ENCODE measurements around the gene GPBP1. TPM values are rescaled to one million over a fixed set of nuclear protein-coding genes. Genes with fewer than 3 reads are reported as not detected.

The GPBP1 gene
- total RNA-seq, 1 donor, result 56.8 TPM

DNA sequence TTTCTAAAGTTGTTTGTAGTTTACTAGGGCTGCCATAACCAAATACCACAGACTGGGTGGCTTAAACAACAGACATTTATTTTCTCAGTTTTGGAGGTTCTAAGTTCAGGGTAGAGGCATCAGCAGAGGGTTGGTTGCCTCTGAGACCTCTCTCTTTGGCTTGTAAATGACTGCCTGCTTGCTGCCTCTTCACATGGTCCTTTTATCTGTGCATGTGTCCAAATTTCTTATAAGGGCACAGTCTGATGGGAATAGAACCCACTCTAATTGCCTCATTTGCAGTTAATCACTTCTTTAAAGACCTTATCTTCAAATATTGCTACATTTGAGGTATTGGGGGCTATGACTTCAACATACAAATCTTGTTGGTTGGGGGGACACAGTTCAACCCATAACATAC lies 36.8 kb downstream of the GPBP1 start:
- peaks cover 13% of the 10 kb centered on the region for H3K36me3 ChIP-seq (ENCODE audit: insufficient read depth, low read length)
- H3K27me3 ChIP-seq (ENCODE audit: insufficient read depth, low read length), result no peaks in the 10 kb centered on the region
- peaks cover 100% of the 10 kb centered on the region for H3K79me2 ChIP-seq (ENCODE audit: insufficient read depth, low read length)
- DNase-seq (ENCODE audit: insufficient read length, low spot score, missing footprints), result no peak
- H3K4me1 ChIP-seq (ENCODE audit: insufficient read depth, low read length), result peaks cover 19% of the 10 kb centered on the region
- no peak overlapping the region for H2AFZ ChIP-seq (ENCODE audit: low read length)
- no peak overlapping the region for H3K27ac ChIP-seq (ENCODE audit: low read depth, low read length)
- H3K4me2 ChIP-seq (ENCODE audit: insufficient read depth, low read length), result no peak overlapping the region
- TF ChIP-seq, protein P1, sequence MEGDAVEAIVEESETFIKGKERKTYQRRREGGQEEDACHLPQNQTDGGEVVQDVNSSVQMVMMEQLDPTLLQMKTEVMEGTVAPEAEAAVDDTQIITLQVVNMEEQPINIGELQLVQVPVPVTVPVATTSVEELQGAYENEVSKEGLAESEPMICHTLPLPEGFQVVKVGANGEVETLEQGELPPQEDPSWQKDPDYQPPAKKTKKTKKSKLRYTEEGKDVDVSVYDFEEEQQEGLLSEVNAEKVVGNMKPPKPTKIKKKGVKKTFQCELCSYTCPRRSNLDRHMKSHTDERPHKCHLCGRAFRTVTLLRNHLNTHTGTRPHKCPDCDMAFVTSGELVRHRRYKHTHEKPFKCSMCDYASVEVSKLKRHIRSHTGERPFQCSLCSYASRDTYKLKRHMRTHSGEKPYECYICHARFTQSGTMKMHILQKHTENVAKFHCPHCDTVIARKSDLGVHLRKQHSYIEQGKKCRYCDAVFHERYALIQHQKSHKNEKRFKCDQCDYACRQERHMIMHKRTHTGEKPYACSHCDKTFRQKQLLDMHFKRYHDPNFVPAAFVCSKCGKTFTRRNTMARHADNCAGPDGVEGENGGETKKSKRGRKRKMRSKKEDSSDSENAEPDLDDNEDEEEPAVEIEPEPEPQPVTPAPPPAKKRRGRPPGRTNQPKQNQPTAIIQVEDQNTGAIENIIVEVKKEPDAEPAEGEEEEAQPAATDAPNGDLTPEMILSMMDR (IDR thresholded peaks at IDR 0.05; ENCODE audit: extremely low read depth, low read depth, low read length), result no peak
- peaks cover 43% of the 10 kb centered on the region for H4K20me1 ChIP-seq (ENCODE audit: insufficient read depth, low read length)
- no peaks in the 10 kb centered on the region for H3K9me3 ChIP-seq (ENCODE audit: low read depth, low read length)
- H3K4me3 ChIP-seq (ENCODE audit: insufficient read depth, low read length), result no peak overlapping the region

DNA sequence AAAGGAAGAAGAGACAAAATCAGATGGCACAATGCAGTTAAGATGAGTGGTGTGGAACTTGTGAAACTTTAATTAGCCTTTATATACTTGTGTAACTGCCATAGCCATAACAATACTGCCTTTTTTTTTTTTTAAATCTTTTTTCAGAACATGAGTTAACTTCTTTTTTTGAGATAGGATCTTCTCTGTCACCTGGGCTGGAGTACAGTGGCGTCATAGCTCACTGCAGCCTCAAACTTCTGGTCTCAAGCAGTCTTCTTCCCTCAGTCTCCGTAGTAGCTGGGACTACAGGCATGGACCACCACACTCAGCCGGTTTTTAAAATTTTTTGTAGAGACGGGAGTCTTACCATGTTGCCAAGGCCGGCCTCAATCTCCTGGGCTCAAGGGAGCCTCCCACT lies 37.2 kb downstream of the GPBP1 start:
- Histone ChIP-seq H3K4me1 (ENCODE audit: insufficient read depth, low read length) (peaks cover 23% of the 10 kb centered on the region), H2AFZ (ENCODE audit: low read length) (no peak overlapping the region), H3K79me2 (ENCODE audit: insufficient read depth, low read length) (peaks cover 100% of the 10 kb centered on the region), H4K20me1 (ENCODE audit: insufficient read depth, low read length) (peaks cover 46% of the 10 kb centered on the region), H3K4me3 (ENCODE audit: insufficient read depth, low read length) (no peak overlapping the region), H3K36me3 (ENCODE audit: insufficient read depth, low read length) (peaks cover 13% of the 10 kb centered on the region), H3K27ac (ENCODE audit: low read depth, low read length) (no peak overlapping the region), H3K9me3 (ENCODE audit: low read depth, low read length) (no peaks in the 10 kb centered on the region), H3K27me3 (ENCODE audit: insufficient read depth, low read length) (no peaks in the 10 kb centered on the region), H3K4me2 (ENCODE audit: insufficient read depth, low read length) (no peak overlapping the region)
- TF ChIP-seq, protein P1 (IDR thresholded peaks at IDR 0.05; ENCODE audit: extremely low read depth, low read depth, low read length), result no peak
- no peak for DNase-seq (ENCODE audit: insufficient read length, low spot score, missing footprints)

DNA sequence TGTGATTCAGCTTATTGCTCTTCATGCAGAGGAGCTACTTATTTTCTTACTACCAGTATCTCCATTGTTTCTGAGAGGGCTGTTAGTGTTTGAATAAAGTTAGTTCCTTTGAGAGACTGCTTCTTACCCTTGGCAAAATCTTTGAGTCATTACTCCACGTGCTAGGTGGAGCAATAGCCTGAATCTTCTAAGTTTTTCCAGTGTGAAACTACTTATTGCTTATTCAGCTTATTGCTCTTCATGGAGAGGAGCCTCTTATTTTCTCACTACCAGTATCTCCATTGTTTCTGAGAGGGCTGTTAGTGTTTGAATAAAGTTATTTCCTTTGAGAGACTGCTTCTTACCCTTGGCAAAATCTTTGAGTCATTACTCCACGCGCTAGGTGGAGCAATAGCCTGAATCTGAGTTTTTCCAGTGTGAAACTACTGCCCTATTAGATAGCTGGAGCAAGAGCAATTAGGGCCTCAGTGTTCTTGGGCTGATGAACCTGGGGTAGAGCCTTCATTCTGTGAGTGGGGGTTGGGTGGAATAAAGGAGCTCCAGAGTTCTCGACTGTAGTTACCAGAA lies 41.9 kb downstream of the GPBP1 start:
- TF ChIP-seq, protein P1 (IDR thresholded peaks at IDR 0.05; ENCODE audit: extremely low read depth, low read depth, low read length), result no peak
- H3K4me1 ChIP-seq (ENCODE audit: insufficient read depth, low read length), result peaks cover 23% of the 10 kb centered on the region
- peak overlapping the region; percentile 0 for H3K4me2 ChIP-seq (ENCODE audit: insufficient read depth, low read length)
- H3K9me3 ChIP-seq (ENCODE audit: low read depth, low read length), result no peaks in the 10 kb centered on the region
- H4K20me1 ChIP-seq (ENCODE audit: insufficient read depth, low read length), result peaks cover 29% of the 10 kb centered on the region
- peaks cover 90% of the 10 kb centered on the region for H3K79me2 ChIP-seq (ENCODE audit: insufficient read depth, low read length)
- no peaks in the 10 kb centered on the region for H3K27me3 ChIP-seq (ENCODE audit: insufficient read depth, low read length)
- peaks cover 13% of the 10 kb centered on the region for H3K36me3 ChIP-seq (ENCODE audit: insufficient read depth, low read length)
- no peak for DNase-seq (ENCODE audit: insufficient read length, low spot score, missing footprints)
- H3K4me3 ChIP-seq (ENCODE audit: insufficient read depth, low read length), result no peak overlapping the region
- H2AFZ ChIP-seq (ENCODE audit: low read length), result no peak overlapping the region
- peak overlapping the region; percentile 37 for H3K27ac ChIP-seq (ENCODE audit: low read depth, low read length)

DNA sequence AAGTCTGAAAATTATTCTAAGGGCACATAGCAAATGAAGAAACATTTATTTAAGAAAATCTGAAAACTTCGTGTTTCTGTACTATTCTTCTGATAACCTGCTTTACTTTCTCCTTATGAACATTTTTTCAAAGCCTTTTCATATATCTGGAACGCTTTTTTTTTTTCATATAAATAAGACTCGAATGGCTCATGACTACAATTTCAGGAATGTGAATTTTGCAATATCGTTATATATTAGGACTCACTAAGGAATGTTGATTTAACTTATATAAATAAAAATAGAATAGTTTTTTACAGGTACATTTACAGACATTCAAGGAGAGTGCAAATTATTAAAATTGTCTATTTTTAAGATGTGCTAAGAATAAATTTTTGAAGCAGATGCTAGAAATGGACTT lies 42.9 kb downstream of the GPBP1 start:
- H3K4me2 ChIP-seq (ENCODE audit: insufficient read depth, low read length), result peak overlapping the region; percentile 0

More for the DNA sequence above, 42.9 kb downstream of the GPBP1 start:
- no peak overlapping the region for H3K27ac ChIP-seq (ENCODE audit: low read depth, low read length)
- H3K27me3 ChIP-seq (ENCODE audit: insufficient read depth, low read length), result no peaks in the 10 kb centered on the region
- peaks cover 23% of the 10 kb centered on the region for H3K4me1 ChIP-seq (ENCODE audit: insufficient read depth, low read length)
- H3K9me3 ChIP-seq (ENCODE audit: low read depth, low read length), result no peaks in the 10 kb centered on the region
- H2AFZ ChIP-seq (ENCODE audit: low read length), result no peak overlapping the region
- TF ChIP-seq, protein P1 (IDR thresholded peaks at IDR 0.05; ENCODE audit: extremely low read depth, low read depth, low read length), result no peak
- H3K4me3 ChIP-seq (ENCODE audit: insufficient read depth, low read length), result no peak overlapping the region
- H4K20me1 ChIP-seq (ENCODE audit: insufficient read depth, low read length), result peaks cover 34% of the 10 kb centered on the region
- DNase-seq (ENCODE audit: insufficient read length, low spot score, missing footprints), result no peak
- peaks cover 90% of the 10 kb centered on the region for H3K79me2 ChIP-seq (ENCODE audit: insufficient read depth, low read length)
- peaks cover 13% of the 10 kb centered on the region for H3K36me3 ChIP-seq (ENCODE audit: insufficient read depth, low read length)
